ENCODE data around the gene RIGI. TPM values are rescaled to one million over a fixed set of nuclear protein-coding genes. Genes with fewer than 3 reads are reported as not detected.
A peak's percentile ranks its signal among the peaks of the same experiment; 100 is the strongest.

The RIGI gene
- total and polyA plus RNA-seq, 2 of the 13 experiments (the other 11 are each of a cell fraction or from before 2014, with no cell fraction given), result 3.0 to 8.2 TPM

DNA sequence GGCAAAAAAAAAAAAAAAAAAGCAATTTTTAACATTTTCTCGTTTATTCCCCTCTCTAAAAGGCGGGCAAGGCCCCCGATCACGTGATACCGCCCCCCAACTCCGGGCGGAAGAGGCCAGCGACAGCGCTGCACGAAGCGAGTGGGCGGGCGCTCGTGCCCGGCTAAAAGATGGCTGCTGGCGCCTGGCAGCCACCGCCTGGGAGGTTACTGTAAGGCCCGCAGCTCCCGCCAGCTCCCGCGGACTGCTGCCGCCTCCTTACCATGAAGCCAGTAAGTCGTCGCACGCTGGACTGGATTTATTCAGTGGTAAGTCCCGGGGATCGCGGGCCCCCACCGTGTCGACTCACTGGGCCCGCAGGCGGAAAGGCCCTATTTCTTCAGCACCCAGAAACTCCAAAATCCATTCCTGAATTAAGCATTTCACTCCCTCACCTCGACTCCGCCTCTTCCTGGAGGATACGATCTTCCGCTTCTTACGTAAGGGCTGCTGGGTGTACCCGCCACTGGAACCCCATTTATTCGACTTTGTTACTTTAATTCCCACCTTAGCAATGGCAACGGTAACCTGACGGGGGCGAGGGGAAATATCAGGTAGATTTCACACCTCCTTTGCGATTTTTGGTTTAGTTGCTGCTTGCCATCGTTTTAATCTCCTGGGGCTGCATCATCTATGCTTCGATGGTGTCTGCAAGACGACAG is 26.3 kb upstream of the RIGI start, which contains the start of the genes SMIM27 and TOPORS (continued):
- TF ChIP-seq, protein P1, sequence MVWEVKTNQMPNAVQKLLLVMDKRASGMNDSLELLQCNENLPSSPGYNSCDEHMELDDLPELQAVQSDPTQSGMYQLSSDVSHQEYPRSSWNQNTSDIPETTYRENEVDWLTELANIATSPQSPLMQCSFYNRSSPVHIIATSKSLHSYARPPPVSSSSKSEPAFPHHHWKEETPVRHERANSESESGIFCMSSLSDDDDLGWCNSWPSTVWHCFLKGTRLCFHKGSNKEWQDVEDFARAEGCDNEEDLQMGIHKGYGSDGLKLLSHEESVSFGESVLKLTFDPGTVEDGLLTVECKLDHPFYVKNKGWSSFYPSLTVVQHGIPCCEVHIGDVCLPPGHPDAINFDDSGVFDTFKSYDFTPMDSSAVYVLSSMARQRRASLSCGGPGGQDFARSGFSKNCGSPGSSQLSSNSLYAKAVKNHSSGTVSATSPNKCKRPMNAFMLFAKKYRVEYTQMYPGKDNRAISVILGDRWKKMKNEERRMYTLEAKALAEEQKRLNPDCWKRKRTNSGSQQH (CRISPR knock-in tag; IDR thresholded peaks at IDR 0.05; ENCODE audit: low read depth), result peak; percentile 93
- TF ChIP-seq, protein P2, sequence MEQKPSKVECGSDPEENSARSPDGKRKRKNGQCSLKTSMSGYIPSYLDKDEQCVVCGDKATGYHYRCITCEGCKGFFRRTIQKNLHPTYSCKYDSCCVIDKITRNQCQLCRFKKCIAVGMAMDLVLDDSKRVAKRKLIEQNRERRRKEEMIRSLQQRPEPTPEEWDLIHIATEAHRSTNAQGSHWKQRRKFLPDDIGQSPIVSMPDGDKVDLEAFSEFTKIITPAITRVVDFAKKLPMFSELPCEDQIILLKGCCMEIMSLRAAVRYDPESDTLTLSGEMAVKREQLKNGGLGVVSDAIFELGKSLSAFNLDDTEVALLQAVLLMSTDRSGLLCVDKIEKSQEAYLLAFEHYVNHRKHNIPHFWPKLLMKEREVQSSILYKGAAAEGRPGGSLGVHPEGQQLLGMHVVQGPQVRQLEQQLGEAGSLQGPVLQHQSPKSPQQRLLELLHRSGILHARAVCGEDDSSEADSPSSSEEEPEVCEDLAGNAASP (CRISPR knock-in tag; IDR thresholded peaks at IDR 0.05; ENCODE audit: borderline replicate concordance), result peak; percentile 52
- TF ChIP-seq, protein P3, sequence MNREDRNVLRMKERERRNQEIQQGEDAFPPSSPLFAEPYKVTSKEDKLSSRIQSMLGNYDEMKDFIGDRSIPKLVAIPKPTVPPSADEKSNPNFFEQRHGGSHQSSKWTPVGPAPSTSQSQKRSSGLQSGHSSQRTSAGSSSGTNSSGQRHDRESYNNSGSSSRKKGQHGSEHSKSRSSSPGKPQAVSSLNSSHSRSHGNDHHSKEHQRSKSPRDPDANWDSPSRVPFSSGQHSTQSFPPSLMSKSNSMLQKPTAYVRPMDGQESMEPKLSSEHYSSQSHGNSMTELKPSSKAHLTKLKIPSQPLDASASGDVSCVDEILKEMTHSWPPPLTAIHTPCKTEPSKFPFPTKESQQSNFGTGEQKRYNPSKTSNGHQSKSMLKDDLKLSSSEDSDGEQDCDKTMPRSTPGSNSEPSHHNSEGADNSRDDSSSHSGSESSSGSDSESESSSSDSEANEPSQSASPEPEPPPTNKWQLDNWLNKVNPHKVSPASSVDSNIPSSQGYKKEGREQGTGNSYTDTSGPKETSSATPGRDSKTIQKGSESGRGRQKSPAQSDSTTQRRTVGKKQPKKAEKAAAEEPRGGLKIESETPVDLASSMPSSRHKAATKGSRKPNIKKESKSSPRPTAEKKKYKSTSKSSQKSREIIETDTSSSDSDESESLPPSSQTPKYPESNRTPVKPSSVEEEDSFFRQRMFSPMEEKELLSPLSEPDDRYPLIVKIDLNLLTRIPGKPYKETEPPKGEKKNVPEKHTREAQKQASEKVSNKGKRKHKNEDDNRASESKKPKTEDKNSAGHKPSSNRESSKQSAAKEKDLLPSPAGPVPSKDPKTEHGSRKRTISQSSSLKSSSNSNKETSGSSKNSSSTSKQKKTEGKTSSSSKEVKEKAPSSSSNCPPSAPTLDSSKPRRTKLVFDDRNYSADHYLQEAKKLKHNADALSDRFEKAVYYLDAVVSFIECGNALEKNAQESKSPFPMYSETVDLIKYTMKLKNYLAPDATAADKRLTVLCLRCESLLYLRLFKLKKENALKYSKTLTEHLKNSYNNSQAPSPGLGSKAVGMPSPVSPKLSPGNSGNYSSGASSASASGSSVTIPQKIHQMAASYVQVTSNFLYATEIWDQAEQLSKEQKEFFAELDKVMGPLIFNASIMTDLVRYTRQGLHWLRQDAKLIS (CRISPR knock-in tag; IDR thresholded peaks at IDR 0.05), result no peak
- TF ChIP-seq MAZ (IDR thresholded peaks at IDR 0.05; ENCODE audit: borderline replicate concordance, low read depth, low read length), result peak; percentile 80; the same call in 1 of the 2 replicates
- peak; percentile 71; the same call in 1 of the 2 replicates for TF ChIP-seq MAZ (CRISPR knock-in tag; IDR thresholded peaks at IDR 0.05; ENCODE audit: low read depth)
- no peak for TF ChIP-seq TP53 (CRISPR knock-in tag; conservative IDR thresholded peaks at IDR 0.05)
- no peak for TF ChIP-seq CENPT (CRISPR knock-in tag; IDR thresholded peaks at IDR 0.05; ENCODE audit: low read depth)
- peak; percentile 12; the same call in 1 of the 2 replicates for TF ChIP-seq HDAC2 (CRISPR knock-in tag; IDR thresholded peaks at IDR 0.05)
- no peak for TF ChIP-seq SOX13 (IDR thresholded peaks at IDR 0.05)
- no peak; a peak in 1 of 4 replicates for TF ChIP-seq SOX13 (CRISPR knock-in tag; conservative IDR thresholded peaks at IDR 0.05 in 1 of 2, IDR thresholded peaks at IDR 0.05 in 1 of 2)
- TF ChIP-seq, protein P4, sequence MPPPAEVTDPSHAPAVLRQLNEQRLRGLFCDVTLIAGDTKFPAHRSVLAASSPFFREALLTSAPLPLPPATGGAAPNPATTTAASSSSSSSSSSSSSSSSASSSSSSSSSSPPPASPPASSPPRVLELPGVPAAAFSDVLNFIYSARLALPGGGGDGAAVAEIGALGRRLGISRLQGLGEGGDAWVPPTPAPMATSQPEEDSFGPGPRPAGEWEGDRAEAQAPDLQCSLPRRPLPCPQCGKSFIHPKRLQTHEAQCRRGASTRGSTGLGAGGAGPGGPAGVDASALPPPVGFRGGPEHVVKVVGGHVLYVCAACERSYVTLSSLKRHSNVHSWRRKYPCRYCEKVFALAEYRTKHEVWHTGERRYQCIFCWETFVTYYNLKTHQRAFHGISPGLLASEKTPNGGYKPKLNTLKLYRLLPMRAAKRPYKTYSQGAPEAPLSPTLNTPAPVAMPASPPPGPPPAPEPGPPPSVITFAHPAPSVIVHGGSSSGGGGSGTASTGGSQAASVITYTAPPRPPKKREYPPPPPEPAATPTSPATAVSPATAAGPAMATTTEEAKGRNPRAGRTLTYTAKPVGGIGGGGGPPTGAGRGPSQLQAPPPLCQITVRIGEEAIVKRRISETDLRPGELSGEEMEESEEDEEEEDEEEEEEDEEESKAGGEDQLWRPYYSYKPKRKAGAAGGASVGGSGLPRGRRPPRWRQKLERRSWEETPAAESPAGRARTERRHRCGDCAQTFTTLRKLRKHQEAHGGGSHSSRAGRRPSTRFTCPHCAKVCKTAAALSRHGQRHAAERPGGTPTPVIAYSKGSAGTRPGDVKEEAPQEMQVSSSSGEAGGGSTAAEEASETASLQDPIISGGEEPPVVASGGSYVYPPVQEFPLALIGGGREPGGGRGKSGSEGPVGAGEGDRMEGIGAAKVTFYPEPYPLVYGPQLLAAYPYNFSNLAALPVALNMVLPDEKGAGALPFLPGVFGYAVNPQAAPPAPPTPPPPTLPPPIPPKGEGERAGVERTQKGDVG (CRISPR knock-in tag; IDR thresholded peaks at IDR 0.05; ENCODE audit: borderline replicate concordance), result 0 out of 2 replicates have a peak, but pooled peaks have one; percentile 35

Measured in HepG2 (cell line).